PC-9 (cell line): ENCODE data around the gene FAM222B.

Experiments used
- EZH2 ChIP-seq: fragments of 200-600 bp; sonication (generic); IDR thresholded peaks from 2 replicates; pipeline ENCODE4 v1.8.0; 2017; ENCODE audit warnings: antibody characterized with exemption, low read depth
- TF ChIP-seq, protein P1 (sequence below): fragments of 200-600 bp; sonication (generic); conservative IDR thresholded peaks from 2 replicates; pipeline ENCODE4 v1.6.1; 2017; ENCODE audit warnings: mixed run types, antibody characterized with exemption, mild to moderate bottlenecking, moderate library complexity

DNA sequence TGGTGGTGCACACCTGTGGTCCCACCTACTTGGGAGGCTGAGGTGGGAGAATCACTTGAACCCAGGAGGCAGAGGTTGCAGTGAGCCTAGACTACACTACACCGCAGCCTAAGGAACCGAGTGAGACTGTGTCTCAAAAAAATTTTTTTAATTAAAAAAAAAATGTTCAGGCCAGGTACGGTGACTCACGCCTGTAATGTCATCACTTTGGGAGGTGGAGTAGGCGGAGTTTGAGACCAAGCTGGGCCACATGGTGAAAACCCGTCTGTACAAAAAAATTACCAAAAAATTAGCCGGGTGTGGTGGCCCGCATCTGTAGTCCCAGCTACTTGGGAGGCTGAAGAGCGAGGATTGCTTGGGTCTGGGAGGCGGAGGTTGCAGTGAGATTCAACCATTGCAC lies 3.6 kb upstream of the FAM222B start:
- TF ChIP-seq, protein P1, sequence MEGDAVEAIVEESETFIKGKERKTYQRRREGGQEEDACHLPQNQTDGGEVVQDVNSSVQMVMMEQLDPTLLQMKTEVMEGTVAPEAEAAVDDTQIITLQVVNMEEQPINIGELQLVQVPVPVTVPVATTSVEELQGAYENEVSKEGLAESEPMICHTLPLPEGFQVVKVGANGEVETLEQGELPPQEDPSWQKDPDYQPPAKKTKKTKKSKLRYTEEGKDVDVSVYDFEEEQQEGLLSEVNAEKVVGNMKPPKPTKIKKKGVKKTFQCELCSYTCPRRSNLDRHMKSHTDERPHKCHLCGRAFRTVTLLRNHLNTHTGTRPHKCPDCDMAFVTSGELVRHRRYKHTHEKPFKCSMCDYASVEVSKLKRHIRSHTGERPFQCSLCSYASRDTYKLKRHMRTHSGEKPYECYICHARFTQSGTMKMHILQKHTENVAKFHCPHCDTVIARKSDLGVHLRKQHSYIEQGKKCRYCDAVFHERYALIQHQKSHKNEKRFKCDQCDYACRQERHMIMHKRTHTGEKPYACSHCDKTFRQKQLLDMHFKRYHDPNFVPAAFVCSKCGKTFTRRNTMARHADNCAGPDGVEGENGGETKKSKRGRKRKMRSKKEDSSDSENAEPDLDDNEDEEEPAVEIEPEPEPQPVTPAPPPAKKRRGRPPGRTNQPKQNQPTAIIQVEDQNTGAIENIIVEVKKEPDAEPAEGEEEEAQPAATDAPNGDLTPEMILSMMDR: no peak
- no peak for TF ChIP-seq EZH2
